CD4-positive, alpha-beta T cell (primary cell): Measurements from ENCODE around the gene EIF4B. TPM values are rescaled to one million over a fixed set of nuclear protein-coding genes. Genes with fewer than 3 reads are reported as not detected.

Experiments used
- ATAC-seq: fragments of 200-7000 bp; cut with Tn5 transposase; one replicate; pipeline ENCODE4 v1.10.0; 2022; ENCODE audit warnings: mild to moderate bottlenecking; ENCODE audit not compliant: poor library complexity
- CTCF ChIA-PET: fragments of 350-600 bp; sonication (Branson Sonifier 250); formaldehyde crosslinking; loops from one replicate; lab custom pipeline; 2021; ENCODE audit warnings: antibody characterized with exemption, inconsistent platforms; lab: Charles Lee
- POLR2A ChIA-PET: fragments of 350-600 bp; sonication (Branson Sonifier 250); formaldehyde crosslinking; loops from one replicate; lab custom pipeline; 2021; ENCODE audit warnings: antibody characterized with exemption, inconsistent platforms; lab: Charles Lee
- DNase-seq, 14 experiments: peaks; one replicate each; pipeline ENCODE4 v3.0.0-alpha.2; 2013 to 2020; ENCODE audit warnings: mixed read lengths in 2 of 14
- H3K27ac ChIP-seq, 2 donors: one replicate each; pipeline versions ENCODE4 v1.5.1 to v1.7.0; 2013; ENCODE audit warnings: low read length in 2 of 2, low read depth in 1 of 2, mild to moderate bottlenecking in 1 of 2
- H3K27me3 ChIP-seq, 2 experiments: 1 replicate in 1 of 2; 2 replicates in 1 of 2; pipeline versions ENCODE4 v1.6.1 to v1.7.0; 2013; ENCODE audit warnings: low read length in 2 of 2, control low read depth in 1 of 2, mild to moderate bottlenecking in 1 of 2, moderate library complexity in 1 of 2; ENCODE audit not compliant: insufficient read depth in 2 of 2, control insufficient read depth in 1 of 2
- H3K36me3 ChIP-seq: one replicate; pipeline ENCODE4 v1.6.1; 2013; ENCODE audit warnings: low read length, control low read depth; ENCODE audit not compliant: insufficient read depth
- H3K4me1 ChIP-seq: one replicate; pipeline ENCODE4 v1.6.1; 2013; ENCODE audit warnings: low read length, control low read depth; ENCODE audit not compliant: insufficient read depth
- H3K4me3 ChIP-seq: one replicate; pipeline ENCODE4 v1.5.1; 2013; ENCODE audit warnings: mild to moderate bottlenecking, low read length, moderate library complexity
- H3K9me3 ChIP-seq, 2 experiments: 1 replicate in 1 of 2; 2 replicates in 1 of 2; pipeline versions ENCODE4 v1.6.1 to v1.7.0; 2013; ENCODE audit warnings: low read length in 2 of 2, mild to moderate bottlenecking in 2 of 2, control low read depth in 1 of 2, moderate library complexity in 1 of 2; ENCODE audit not compliant: control insufficient read depth in 1 of 2, insufficient read depth in 1 of 2
- H3K27ac Mint-ChIP-seq: one replicate; pipeline ENCODE4 v1.8.0; 2020; ENCODE audit warnings: mixed read lengths
- H3K27me3 Mint-ChIP-seq: one replicate; pipeline ENCODE4 v1.8.0; 2021; ENCODE audit warnings: mixed read lengths
- H3K36me3 Mint-ChIP-seq: one replicate; pipeline ENCODE4 v1.8.0; 2021; ENCODE audit warnings: low read depth, mixed read lengths
- H3K4me1 Mint-ChIP-seq: one replicate; pipeline ENCODE4 v1.8.0; 2021; ENCODE audit warnings: low read depth, mixed read lengths
- H3K4me3 Mint-ChIP-seq: one replicate; pipeline ENCODE4 v1.8.0; 2020; ENCODE audit warnings: mild to moderate bottlenecking, mixed read lengths
- H3K9me3 Mint-ChIP-seq: one replicate; pipeline ENCODE4 v1.8.0; 2020; ENCODE audit warnings: mixed read lengths
- intact Hi-C, 2 experiments: fragments of 100-400 bp; cut with DNase I in 1 of 2; cut with micrococcal nuclease in 1 of 2; formaldehyde crosslinking; loops; one replicate each; pipeline versions ENCODE4 v1.15.1 to v1.9.0; 2023 to 2025; cut with DNase I, micrococcal nuclease
- total RNA-seq, 174 experiments: library from RNA in 2 of 174; stranded (reverse) in 2 of 174; gene quantifications; one replicate each; pipeline ENCODE4 v1.2.3 and lab custom pipeline; 2021 to 2026
- TF ChIP-seq, protein P1 (sequence below): fragments of 200-600 bp; IDR thresholded peaks from one replicate; pipeline ENCODE4 v1.8.0; 2022; ENCODE audit warnings: antibody characterized with exemption, mild to moderate bottlenecking

EIF4B gene
- total RNA-seq, 2 experiments from 2014 or later: 794 to 806 TPM

DNA sequence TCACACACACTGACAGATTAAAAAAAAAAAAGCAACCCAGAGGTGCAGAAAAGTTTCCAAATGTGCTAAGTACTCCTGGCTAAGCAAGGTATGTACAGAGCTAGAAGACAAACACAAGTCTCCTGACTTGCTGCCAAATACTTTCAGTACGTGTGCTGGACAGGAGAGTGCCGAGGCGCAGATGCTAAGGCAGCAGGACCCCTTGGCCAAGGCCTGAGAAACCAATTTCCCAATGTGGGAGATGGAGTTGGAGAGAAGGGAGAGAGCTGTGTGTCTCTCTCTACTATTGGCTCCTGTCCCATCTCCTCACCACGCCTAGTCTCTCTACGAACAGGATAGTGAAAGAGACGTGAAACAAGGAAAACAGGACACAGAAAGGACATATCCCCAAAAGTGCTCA is 67.6 kb downstream of the EIF4B start:
- peaks cover 90% of the 10 kb centered on the region for H3K36me3 Mint-ChIP-seq
- ChIA-PET CTCF (interaction anchor here (1.0 kb wide), 1 partner anchor 26 kb away, joined by 3 read pairs; no protein-coding TSS in a partner anchor), POLR2A (no interaction called here)
- peak overlapping the region; percentile 30 for H3K4me3 Mint-ChIP-seq
- DNase-seq (no peak), ATAC-seq (no peak)
- Histone ChIP-seq H3K27ac (no peak overlapping the region), H3K4me3 (no peak overlapping the region), H3K36me3 (peaks cover 75% of the 10 kb centered on the region), H3K27me3 (no peaks in the 10 kb centered on the region), H3K4me1 (peaks cover 28% of the 10 kb centered on the region), H3K9me3 (no peaks in the 10 kb centered on the region)
- intact Hi-C loops: no loop called here
- TF ChIP-seq, protein P1, sequence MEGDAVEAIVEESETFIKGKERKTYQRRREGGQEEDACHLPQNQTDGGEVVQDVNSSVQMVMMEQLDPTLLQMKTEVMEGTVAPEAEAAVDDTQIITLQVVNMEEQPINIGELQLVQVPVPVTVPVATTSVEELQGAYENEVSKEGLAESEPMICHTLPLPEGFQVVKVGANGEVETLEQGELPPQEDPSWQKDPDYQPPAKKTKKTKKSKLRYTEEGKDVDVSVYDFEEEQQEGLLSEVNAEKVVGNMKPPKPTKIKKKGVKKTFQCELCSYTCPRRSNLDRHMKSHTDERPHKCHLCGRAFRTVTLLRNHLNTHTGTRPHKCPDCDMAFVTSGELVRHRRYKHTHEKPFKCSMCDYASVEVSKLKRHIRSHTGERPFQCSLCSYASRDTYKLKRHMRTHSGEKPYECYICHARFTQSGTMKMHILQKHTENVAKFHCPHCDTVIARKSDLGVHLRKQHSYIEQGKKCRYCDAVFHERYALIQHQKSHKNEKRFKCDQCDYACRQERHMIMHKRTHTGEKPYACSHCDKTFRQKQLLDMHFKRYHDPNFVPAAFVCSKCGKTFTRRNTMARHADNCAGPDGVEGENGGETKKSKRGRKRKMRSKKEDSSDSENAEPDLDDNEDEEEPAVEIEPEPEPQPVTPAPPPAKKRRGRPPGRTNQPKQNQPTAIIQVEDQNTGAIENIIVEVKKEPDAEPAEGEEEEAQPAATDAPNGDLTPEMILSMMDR: no peak
- H3K27ac Mint-ChIP-seq: no peak overlapping the region
- no peaks in the 10 kb centered on the region for H3K9me3 Mint-ChIP-seq
- peaks cover 38% of the 10 kb centered on the region for H3K4me1 Mint-ChIP-seq
- H3K27me3 Mint-ChIP-seq: no peaks in the 10 kb centered on the region

DNA sequence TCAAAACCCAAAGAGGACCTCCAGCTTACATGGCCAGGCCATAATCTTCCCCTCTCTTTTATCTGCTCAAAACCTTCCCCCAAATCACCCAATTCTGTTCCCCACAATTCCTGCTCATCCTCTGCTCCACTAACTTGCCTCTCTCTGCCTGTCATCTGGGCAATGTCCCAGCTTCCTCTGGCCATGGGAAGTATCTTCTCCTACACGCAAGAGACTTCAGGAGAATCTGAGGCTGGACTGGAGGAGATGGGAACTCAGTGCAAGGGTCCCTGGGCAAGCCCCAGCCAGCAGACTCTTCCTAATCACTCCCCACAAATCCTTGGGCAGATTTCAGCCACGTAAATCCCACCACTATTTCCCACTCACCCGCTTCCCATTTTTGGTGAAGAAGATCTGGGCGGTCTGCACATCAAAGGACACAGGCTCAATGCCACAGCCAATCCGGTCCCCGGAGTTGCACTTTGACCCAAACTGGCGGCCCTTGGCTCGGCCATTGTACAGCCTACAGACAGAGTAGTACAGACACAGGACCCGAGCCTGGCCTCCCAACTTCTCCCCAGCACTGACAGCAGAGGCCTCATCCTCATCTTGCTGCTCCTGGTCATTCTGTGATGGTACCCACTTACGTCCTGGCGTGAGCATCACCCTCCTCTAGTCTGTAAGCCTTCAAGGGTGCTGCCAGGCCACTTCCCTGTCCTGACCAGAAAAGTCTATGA is 68.2 kb downstream of the EIF4B start:
- Mint-ChIP-seq H3K4me3 (no peak overlapping the region), H3K27me3 (no peaks in the 10 kb centered on the region), H3K27ac (no peak overlapping the region), H3K4me1 (peaks cover 38% of the 10 kb centered on the region), H3K9me3 (no peaks in the 10 kb centered on the region), H3K36me3 (peaks cover 90% of the 10 kb centered on the region)
- H3K36me3 ChIP-seq: peaks cover 72% of the 10 kb centered on the region
- H3K4me3 ChIP-seq: no peak overlapping the region
- H3K27me3 ChIP-seq: no peaks in the 10 kb centered on the region
- ATAC-seq (no peak), DNase-seq (no peak)
- TF ChIP-seq, protein P1: no peak
- intact Hi-C loops: no loop called here
- no peak overlapping the region for H3K27ac ChIP-seq
- H3K4me1 ChIP-seq: peaks cover 29% of the 10 kb centered on the region
- CTCF ChIA-PET: no interaction called here
- no peaks in the 10 kb centered on the region for H3K9me3 ChIP-seq
- POLR2A ChIA-PET: no interaction called here

DNA sequence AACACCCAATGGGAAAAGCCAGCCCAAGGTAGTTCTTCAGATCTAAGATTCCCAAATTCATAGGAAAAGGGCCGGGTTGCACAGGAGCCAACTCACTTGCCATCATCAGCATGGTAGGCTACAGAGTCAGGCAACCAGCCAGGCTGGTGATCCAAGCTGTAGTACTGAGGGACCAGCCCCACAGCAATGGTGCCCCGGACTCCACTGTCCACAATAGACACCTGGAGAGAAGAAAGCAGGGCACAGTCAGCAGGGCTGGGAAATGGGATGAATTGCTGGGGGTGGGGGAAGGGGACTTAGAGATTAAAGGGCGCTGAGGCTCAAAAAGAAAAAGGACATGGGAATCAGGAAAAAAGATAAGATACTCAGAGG is 68.7 kb downstream of the EIF4B start:
- POLR2A ChIA-PET: interaction anchor here (2.5 kb wide), 1 partner anchor 24 kb away, joined by 7 read pairs; no protein-coding TSS in a partner anchor
- intact Hi-C loops: no loop called here
- peaks cover 34% of the 10 kb centered on the region for H3K4me1 ChIP-seq
- Mint-ChIP-seq H3K4me3 (peak overlapping the region; percentile 11), H3K36me3 (peaks cover 87% of the 10 kb centered on the region), H3K27ac (peak overlapping the region; percentile 17), H3K27me3 (no peaks in the 10 kb centered on the region), H3K9me3 (no peaks in the 10 kb centered on the region), H3K4me1 (peaks cover 38% of the 10 kb centered on the region)
- H3K27me3 ChIP-seq: no peaks in the 10 kb centered on the region
- no peak overlapping the region for H3K4me3 ChIP-seq
- CTCF ChIA-PET: interaction anchor here (1.2 to 2.5 kb wide), 2 partner anchors 13 to 24 kb away, joined by 3 to 9 read pairs; no protein-coding TSS in a partner anchor
- no peaks in the 10 kb centered on the region for H3K9me3 ChIP-seq
- peaks cover 66% of the 10 kb centered on the region for H3K36me3 ChIP-seq
- TF ChIP-seq, protein P1: no peak
- H3K27ac ChIP-seq: no peak overlapping the region
- DNase-seq: no peak
- no peak for ATAC-seq
